ENCODE measurements around the gene AP3S2.

AP3S2 gene

GRCh38 chr15:89799918-89800498 lies 93.8 kb downstream of the AP3S2 start:
- H3F3A ChIP-seq (ENCODE audit: low read depth), result no peaks in the 10 kb centered on the region
- H3K9ac ChIP-seq (ENCODE audit: low read depth, low read length, poor library complexity, severe bottlenecking), result no peak overlapping the region
- no peaks in the 10 kb centered on the region for H3K4me1 ChIP-seq (ENCODE audit: insufficient read depth, low read length, poor library complexity, severe bottlenecking)
- no peak overlapping the region for H2AFZ ChIP-seq (ENCODE audit: low read length)
- no peak overlapping the region for H3K4me3 ChIP-seq (ENCODE audit: low read length, poor library complexity, severe bottlenecking)
- no peaks in the 10 kb centered on the region for H3K36me3 ChIP-seq (ENCODE audit: insufficient read depth, low read length)
- TF ChIP-seq, protein P1, sequence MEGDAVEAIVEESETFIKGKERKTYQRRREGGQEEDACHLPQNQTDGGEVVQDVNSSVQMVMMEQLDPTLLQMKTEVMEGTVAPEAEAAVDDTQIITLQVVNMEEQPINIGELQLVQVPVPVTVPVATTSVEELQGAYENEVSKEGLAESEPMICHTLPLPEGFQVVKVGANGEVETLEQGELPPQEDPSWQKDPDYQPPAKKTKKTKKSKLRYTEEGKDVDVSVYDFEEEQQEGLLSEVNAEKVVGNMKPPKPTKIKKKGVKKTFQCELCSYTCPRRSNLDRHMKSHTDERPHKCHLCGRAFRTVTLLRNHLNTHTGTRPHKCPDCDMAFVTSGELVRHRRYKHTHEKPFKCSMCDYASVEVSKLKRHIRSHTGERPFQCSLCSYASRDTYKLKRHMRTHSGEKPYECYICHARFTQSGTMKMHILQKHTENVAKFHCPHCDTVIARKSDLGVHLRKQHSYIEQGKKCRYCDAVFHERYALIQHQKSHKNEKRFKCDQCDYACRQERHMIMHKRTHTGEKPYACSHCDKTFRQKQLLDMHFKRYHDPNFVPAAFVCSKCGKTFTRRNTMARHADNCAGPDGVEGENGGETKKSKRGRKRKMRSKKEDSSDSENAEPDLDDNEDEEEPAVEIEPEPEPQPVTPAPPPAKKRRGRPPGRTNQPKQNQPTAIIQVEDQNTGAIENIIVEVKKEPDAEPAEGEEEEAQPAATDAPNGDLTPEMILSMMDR (conservative IDR thresholded peaks at IDR 0.05; ENCODE audit: low read length), result no peak
- TF ChIP-seq EZH2phosphoT487 (IDR thresholded peaks at IDR 0.05; ENCODE audit: borderline replicate concordance), result no peak
- H3K9me2 ChIP-seq (replicated peaks; ENCODE audit: low read depth, low read length), result no peaks in the 10 kb centered on the region
- no peaks in the 10 kb centered on the region for H3K79me2 ChIP-seq (ENCODE audit: insufficient read depth, low read length)
- H3K9me3 ChIP-seq (ENCODE audit: insufficient read depth, low read depth, low read length), result no peaks in the 10 kb centered on the region
- no peak overlapping the region for H3K4me2 ChIP-seq (ENCODE audit: low read depth, low read length, poor library complexity, severe bottlenecking)
- no peaks in the 10 kb centered on the region for H4K20me1 ChIP-seq (ENCODE audit: insufficient read depth, low read length, poor library complexity, severe bottlenecking)
- no peaks in the 10 kb centered on the region for H3K27me3 ChIP-seq (ENCODE audit: insufficient read depth, low read length, poor library complexity, severe bottlenecking)

DNA sequence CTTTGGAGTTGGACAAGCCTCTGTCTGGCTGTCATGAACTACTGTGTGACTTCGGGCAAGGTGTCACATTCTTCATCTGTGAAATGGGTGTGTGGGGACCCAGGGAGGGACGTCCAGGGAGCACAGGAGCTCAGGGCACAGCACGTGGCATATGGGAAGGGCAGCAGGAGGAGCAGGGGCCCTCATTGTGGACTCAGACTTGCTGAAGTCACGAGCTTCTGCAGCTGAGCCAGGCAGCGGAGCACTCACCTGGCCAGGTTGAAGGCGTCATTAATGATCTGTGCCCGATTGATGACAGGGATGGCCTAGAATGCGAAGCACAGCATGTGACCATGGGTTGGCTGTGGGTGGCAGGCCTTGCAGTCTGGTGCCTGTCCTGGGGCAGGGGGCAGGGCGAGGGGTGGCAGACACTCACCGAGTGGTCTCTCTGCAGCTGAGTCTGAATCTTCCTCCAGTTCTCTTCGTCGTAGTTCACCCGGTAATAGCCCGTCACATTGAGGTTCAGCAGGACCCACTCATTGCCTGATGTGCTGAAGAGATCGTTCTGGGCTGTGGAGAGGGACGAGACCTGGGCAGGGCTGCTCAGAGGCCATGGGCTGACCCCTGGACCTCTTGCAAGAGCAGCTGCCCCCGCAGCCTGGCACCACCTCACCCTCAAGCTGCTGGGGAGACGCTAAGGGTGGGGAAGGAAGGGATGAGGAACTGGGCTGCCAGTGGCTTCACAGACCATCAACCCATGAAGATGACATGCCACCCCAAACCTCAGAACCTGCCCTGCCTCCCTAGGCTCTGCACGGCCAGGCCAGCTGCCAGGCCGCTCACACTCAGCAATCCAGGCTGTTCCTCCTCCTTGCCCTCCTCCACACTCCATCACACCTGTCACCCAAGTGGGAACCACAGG lies 94.5 kb downstream of the AP3S2 start:
- Histone ChIP-seq H3K9me3 (ENCODE audit: insufficient read depth, low read depth, low read length) (no peaks in the 10 kb centered on the region), H3K79me2 (ENCODE audit: insufficient read depth, low read length) (no peaks in the 10 kb centered on the region), H3F3A (ENCODE audit: low read depth) (no peaks in the 10 kb centered on the region), H3K36me3 (ENCODE audit: insufficient read depth, low read length) (no peaks in the 10 kb centered on the region), H4K20me1 (ENCODE audit: insufficient read depth, low read length, poor library complexity, severe bottlenecking) (no peaks in the 10 kb centered on the region), H3K9ac (ENCODE audit: low read depth, low read length, poor library complexity, severe bottlenecking) (no peak overlapping the region), H3K4me1 (ENCODE audit: insufficient read depth, low read length, poor library complexity, severe bottlenecking) (no peaks in the 10 kb centered on the region), H3K9me2 (replicated peaks; ENCODE audit: low read depth, low read length) (no peaks in the 10 kb centered on the region), H3K27me3 (ENCODE audit: insufficient read depth, low read length, poor library complexity, severe bottlenecking) (no peaks in the 10 kb centered on the region), H3K4me2 (ENCODE audit: low read depth, low read length, poor library complexity, severe bottlenecking) (no peak overlapping the region), H3K4me3 (ENCODE audit: low read length, poor library complexity, severe bottlenecking) (no peak overlapping the region), H2AFZ (ENCODE audit: low read length) (no peak overlapping the region)
- TF ChIP-seq, protein P1 (conservative IDR thresholded peaks at IDR 0.05; ENCODE audit: low read length), result no peak
- no peak for TF ChIP-seq EZH2phosphoT487 (IDR thresholded peaks at IDR 0.05; ENCODE audit: borderline replicate concordance)

DNA sequence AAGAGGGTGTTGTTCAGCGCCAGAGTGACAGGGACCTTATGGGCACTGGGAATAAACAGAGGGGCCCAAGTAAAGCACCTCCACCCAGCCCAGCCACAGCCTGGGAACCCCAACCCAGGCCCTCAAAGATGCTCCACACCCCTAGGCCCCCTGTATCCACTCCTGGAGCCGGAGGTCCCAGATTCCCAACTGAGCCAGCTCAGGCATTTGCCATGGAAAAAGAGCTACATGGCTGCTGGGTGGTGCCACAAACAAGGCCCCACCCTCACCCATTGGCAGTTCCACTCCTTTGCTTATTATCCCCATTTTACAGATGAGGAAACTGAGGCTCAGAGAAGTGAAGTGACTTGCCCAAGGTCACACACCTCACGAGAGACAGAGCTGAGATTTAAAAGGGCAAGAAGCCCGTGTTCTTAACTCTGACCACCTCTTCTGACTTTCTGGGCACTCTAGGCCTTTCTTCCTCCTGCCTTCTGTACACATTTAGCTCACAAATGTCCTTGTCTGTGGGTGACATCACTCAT lies 96.1 kb downstream of the AP3S2 start:
- H3K9me2 ChIP-seq (replicated peaks; ENCODE audit: low read depth, low read length), result no peaks in the 10 kb centered on the region
- TF ChIP-seq, protein P1 (conservative IDR thresholded peaks at IDR 0.05; ENCODE audit: low read length), result no peak
- no peak for TF ChIP-seq EZH2phosphoT487 (IDR thresholded peaks at IDR 0.05; ENCODE audit: borderline replicate concordance)
- no peaks in the 10 kb centered on the region for H4K20me1 ChIP-seq (ENCODE audit: insufficient read depth, low read length, poor library complexity, severe bottlenecking)
- no peaks in the 10 kb centered on the region for H3F3A ChIP-seq (ENCODE audit: low read depth)
- H3K4me2 ChIP-seq (ENCODE audit: low read depth, low read length, poor library complexity, severe bottlenecking), result no peak overlapping the region
- no peaks in the 10 kb centered on the region for H3K9me3 ChIP-seq (ENCODE audit: insufficient read depth, low read depth, low read length)
- no peaks in the 10 kb centered on the region for H3K27me3 ChIP-seq (ENCODE audit: insufficient read depth, low read length, poor library complexity, severe bottlenecking)
- no peak overlapping the region for H3K4me3 ChIP-seq (ENCODE audit: low read length, poor library complexity, severe bottlenecking)
- H3K36me3 ChIP-seq (ENCODE audit: insufficient read depth, low read length), result no peaks in the 10 kb centered on the region
- no peaks in the 10 kb centered on the region for H3K4me1 ChIP-seq (ENCODE audit: insufficient read depth, low read length, poor library complexity, severe bottlenecking)
- no peak overlapping the region for H3K9ac ChIP-seq (ENCODE audit: low read depth, low read length, poor library complexity, severe bottlenecking)
- H3K79me2 ChIP-seq (ENCODE audit: insufficient read depth, low read length), result no peaks in the 10 kb centered on the region
- H2AFZ ChIP-seq (ENCODE audit: low read length), result no peak overlapping the region

Measured in Loucy (cell line).